ENCODE results near the gene FRMD4A.

GRCh38 chr10:13869295-13869664 is 461.4 kb downstream of the FRMD4A start:
- TF ChIP-seq CTCF (IDR thresholded peaks at IDR 0.05) (no peak), POLR2A (IDR thresholded peaks at IDR 0.05) (no peak), POLR2AphosphoS5 (IDR thresholded peaks at IDR 0.05) (no peak)

Measured in stomach (tissue), 4 donors.